Measurements from ENCODE around the gene NXPH2. TPM values are rescaled to one million over a fixed set of nuclear protein-coding genes. Genes with fewer than 3 reads are reported as not detected.
"Not testable (repeated sequence)": the region's sequence is repeated elsewhere in the genome, so short reads cannot be mapped to it uniquely, and the experiment has no call there.

NXPH2 gene
- total RNA-seq, 2 donors from 2014 or later = 0.48 to 1.3 TPM

GRCh38 chr2:138757384-138757783, 22.8 kb downstream of the NXPH2 start:
- Histone ChIP-seq H3K36me3 (no peaks in the 10 kb centered on the region), H3K9me3 (peaks cover 0 to 12% of the 10 kb centered on the region in 2 donors), H3K4me1 (no peaks in the 10 kb centered on the region), H3K4me3 (no peak overlapping the region), H3K27me3 (no peaks in the 10 kb centered on the region), H3K27ac (no peak overlapping the region)
- no peak for TF ChIP-seq CTCF (IDR thresholded peaks at IDR 0.05)
- no peak for DNase-seq (ENCODE audit: low spot score)

GRCh38 chr2:138752197-138752956, 27.8 kb downstream of the NXPH2 start:
- no peak for DNase-seq (ENCODE audit: low spot score)
- no peaks in the 10 kb centered on the region for H3K27me3 ChIP-seq
- no peak overlapping the region for H3K27ac ChIP-seq
- no peak overlapping the region for H3K4me3 ChIP-seq
- H3K9me3 ChIP-seq = peaks cover 0 to 17% of the 10 kb centered on the region in 2 donors
- no peak for TF ChIP-seq CTCF (IDR thresholded peaks at IDR 0.05)
- H3K4me1 ChIP-seq = no peaks in the 10 kb centered on the region
- no peaks in the 10 kb centered on the region for H3K36me3 ChIP-seq

GRCh38 chr2:138744713-138745112, 35.5 kb downstream of the NXPH2 start:
- peaks cover 0 to 5% of the 10 kb centered on the region in 2 donors for H3K9me3 ChIP-seq
- no peaks in the 10 kb centered on the region for H3K27me3 ChIP-seq
- no peak overlapping the region for H3K27ac ChIP-seq
- H3K4me3 ChIP-seq = no peak overlapping the region
- no peaks in the 10 kb centered on the region for H3K36me3 ChIP-seq
- no peak for DNase-seq (ENCODE audit: low spot score)
- no peak for TF ChIP-seq CTCF (IDR thresholded peaks at IDR 0.05)
- no peaks in the 10 kb centered on the region for H3K4me1 ChIP-seq

GRCh38 chr2:138742441-138743057, 37.6 kb downstream of the NXPH2 start:
- Histone ChIP-seq H3K9me3 (no peaks in the 10 kb centered on the region), H3K4me1 (no peaks in the 10 kb centered on the region), H3K27ac (no peak overlapping the region), H3K4me3 (no peak overlapping the region), H3K36me3 (no peaks in the 10 kb centered on the region), H3K27me3 (no peaks in the 10 kb centered on the region)
- TF ChIP-seq CTCF (IDR thresholded peaks at IDR 0.05) = no peak
- no peak for DNase-seq (ENCODE audit: low spot score)

GRCh38 chr2:138741851-138742250, 38.3 kb downstream of the NXPH2 start:
- no peaks in the 10 kb centered on the region for H3K4me1 ChIP-seq
- DNase-seq (ENCODE audit: low spot score) = no peak
- no peak for TF ChIP-seq CTCF (IDR thresholded peaks at IDR 0.05)
- H3K4me3 ChIP-seq = no peak overlapping the region
- peaks cover 0 to 6% of the 10 kb centered on the region in 2 donors for H3K9me3 ChIP-seq
- H3K36me3 ChIP-seq = no peaks in the 10 kb centered on the region
- H3K27me3 ChIP-seq = no peaks in the 10 kb centered on the region
- H3K27ac ChIP-seq = no peak overlapping the region

GRCh38 chr2:138737009-138737554, 43.1 kb downstream of the NXPH2 start:
- H3K27ac ChIP-seq; H3K36me3 ChIP-seq; H3K4me1 ChIP-seq; H3K27me3 ChIP-seq; DNase-seq (ENCODE audit: low spot score); H3K4me3 ChIP-seq; H3K9me3 ChIP-seq: not testable (repeated sequence)
